ENCODE data around the gene SNRPA1.

GRCh38 chr15:101332061-101332467, 37.0 kb upstream of the SNRPA1 start:
- TF ChIP-seq CTCF (IDR thresholded peaks at IDR 0.05) (no peak), POLR2A (IDR thresholded peaks at IDR 0.05) (no peak)

Measured in sigmoid colon (tissue), 3 donors.